Heart left ventricle (tissue), 13 donors: Measurements from ENCODE around the gene SNHG17.
"Not testable (repeated sequence)": the region's sequence is repeated elsewhere in the genome, so short reads cannot be mapped to it uniquely, and the experiment has no call there.

ENCODE experiments used
- POLR2A ChIP-seq, 2 donors: fragments of 450-650 bp; IDR thresholded peaks; one replicate each; pipeline ENCODE4 v1.6.1; 2017; ENCODE audit warnings: antibody characterized with exemption in 2 of 2, mild to moderate bottlenecking in 2 of 2, moderate library complexity in 2 of 2
- TF ChIP-seq, protein P1 (sequence below), 12 donors: fragments of 200-600 bp; sonication (generic) in 4 of 12; IDR thresholded peaks; one replicate each; pipeline versions ENCODE4 v1.5.0 to v1.8.0; 2018 to 2022; ENCODE audit warnings: antibody characterized with exemption in 12 of 12, mild to moderate bottlenecking in 5 of 12
- donor health status: ischemic (EF 13 %, LVEDD 7.1; RV severe dilation, severe dysfunction).
- donor health status: DM: no; HTN: yes; CAD: no.
- donor health status: DM: no; HTN: no; CAD: no.
- donor health status: ischemic (EF 25% LVEDD 6.9; RV normal size, moderate dysfunction).
- donor health status: ischemic (EF 25% LVEDD 5.7; RV mildly dilated, moderate dysfunction).
- donor health status: ischemic (EF 35%, LVEDD 5.7; RV mildly dilated, moderate dysfunction).
- donor health status: nonischemic (EF 11% LVEDD 7.7; RV severe dilation, severe dysfunction).
- donor health status: DM: yes; HTN: yes; CAD: no.
- donor health status: PGD.
- donor health status: ischemic (EF 29% LVEDD 5.4; RV normal size, mild dysfunction).
- donor health status: nonischemic (EF 23%, LVEDD 6.1; RV moderate dilation, normal function).

DNA sequence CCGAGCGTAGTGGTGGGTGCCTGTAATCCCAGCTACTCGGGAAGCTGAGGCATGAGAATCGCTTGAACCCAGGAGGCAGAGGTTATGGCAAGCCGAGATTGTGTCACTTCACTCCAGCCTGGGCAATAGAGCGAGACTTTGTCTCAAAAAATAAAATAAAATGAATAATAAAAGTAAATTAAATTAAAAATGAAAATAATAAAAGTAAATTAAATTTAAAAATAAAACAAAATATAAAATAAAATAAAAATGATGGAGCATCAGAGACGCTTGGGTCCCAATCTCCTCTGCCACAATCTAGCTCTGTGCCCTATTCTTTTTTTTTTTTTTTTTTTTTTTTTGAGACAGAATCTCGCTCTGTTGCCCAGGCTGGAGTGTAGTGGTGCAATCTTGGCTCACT, 6.0 kb upstream of the SNHG17 start:
- TF ChIP-seq, protein P1, sequence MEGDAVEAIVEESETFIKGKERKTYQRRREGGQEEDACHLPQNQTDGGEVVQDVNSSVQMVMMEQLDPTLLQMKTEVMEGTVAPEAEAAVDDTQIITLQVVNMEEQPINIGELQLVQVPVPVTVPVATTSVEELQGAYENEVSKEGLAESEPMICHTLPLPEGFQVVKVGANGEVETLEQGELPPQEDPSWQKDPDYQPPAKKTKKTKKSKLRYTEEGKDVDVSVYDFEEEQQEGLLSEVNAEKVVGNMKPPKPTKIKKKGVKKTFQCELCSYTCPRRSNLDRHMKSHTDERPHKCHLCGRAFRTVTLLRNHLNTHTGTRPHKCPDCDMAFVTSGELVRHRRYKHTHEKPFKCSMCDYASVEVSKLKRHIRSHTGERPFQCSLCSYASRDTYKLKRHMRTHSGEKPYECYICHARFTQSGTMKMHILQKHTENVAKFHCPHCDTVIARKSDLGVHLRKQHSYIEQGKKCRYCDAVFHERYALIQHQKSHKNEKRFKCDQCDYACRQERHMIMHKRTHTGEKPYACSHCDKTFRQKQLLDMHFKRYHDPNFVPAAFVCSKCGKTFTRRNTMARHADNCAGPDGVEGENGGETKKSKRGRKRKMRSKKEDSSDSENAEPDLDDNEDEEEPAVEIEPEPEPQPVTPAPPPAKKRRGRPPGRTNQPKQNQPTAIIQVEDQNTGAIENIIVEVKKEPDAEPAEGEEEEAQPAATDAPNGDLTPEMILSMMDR (IDR thresholded peaks at IDR 0.05) = not testable (repeated sequence)
- not testable (repeated sequence) for TF ChIP-seq POLR2A (IDR thresholded peaks at IDR 0.05)
